ENCODE results near the gene STARD13.

DNA sequence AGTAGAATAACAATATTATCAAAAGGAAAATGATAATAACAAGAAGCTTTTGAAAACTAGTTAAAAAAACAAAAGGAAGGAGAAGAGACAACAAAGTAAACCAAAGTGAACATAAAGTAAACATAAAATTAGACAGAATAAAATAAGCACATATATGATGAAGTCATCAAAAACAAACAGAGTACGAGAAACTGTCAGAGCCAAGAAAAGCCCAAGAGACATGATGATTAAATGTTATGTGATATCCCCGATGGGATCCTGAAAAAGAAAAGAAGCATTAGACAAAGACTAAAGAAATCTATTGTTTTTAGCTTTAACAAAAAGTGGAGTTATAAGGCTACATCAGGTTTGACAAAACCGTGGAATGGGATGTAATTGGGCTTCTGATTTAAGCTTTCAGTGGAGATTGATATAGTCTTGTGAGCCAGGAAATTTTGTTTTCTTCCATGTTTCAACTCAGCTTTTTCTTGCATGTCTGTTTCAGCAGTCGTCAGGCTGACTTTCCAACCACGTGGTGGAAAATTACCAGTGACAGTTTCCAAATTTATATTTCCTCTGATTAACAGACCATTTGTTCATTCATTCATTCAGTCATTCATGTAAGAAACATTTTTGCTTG is 204.5 kb downstream of the STARD13 start:
- TF ChIP-seq GATA2 (IDR thresholded peaks at IDR 0.05; ENCODE audit: low read depth, low read length) = no peak
- TF ChIP-seq GATA3 (IDR thresholded peaks at IDR 0.05; ENCODE audit: low read depth, low read length) = no peak
